WTC11 (cell line): ENCODE results near the gene SLIRP. TPM values are rescaled to one million over a fixed set of nuclear protein-coding genes. Genes with fewer than 3 reads are reported as not detected.

ENCODE experiments used
- ATAC-seq: fragments of 200-7000 bp; cut with Tn5 transposase; 2 replicates; pipeline ENCODE4 v1.10.0; 2021; ENCODE audit warnings: mild to moderate bottlenecking, moderate library complexity
- CTCF ChIA-PET: fragments of 300-600 bp; sonication (Branson Sonifier 250); formaldehyde crosslinking; loops from one replicate; lab custom pipeline; 2021; ENCODE audit warnings: antibody characterized with exemption; lab: Charles Lee
- POLR2A ChIA-PET: fragments of 350-600 bp; sonication (Branson Sonifier 250); formaldehyde crosslinking; loops from one replicate; lab custom pipeline; 2021; ENCODE audit warnings: antibody characterized with exemption; lab: Charles Lee
- DNase-seq: peaks from one replicate; pipeline ENCODE4 v3.0.0; 2021; ENCODE audit warnings: low spot score
- H3K27ac Mint-ChIP-seq: 2 replicates; pipeline ENCODE4 v1.8.0; 2021; ENCODE audit warnings: mixed read lengths
- H3K27me3 Mint-ChIP-seq: 2 replicates; pipeline ENCODE4 v1.8.0; 2021; ENCODE audit warnings: low read depth, mild to moderate bottlenecking, moderate library complexity, mixed read lengths
- H3K36me3 Mint-ChIP-seq: 2 replicates; pipeline ENCODE4 v1.8.0; 2021; ENCODE audit warnings: mixed read lengths
- H3K4me1 Mint-ChIP-seq: 2 replicates; pipeline ENCODE4 v1.8.0; 2022; ENCODE audit warnings: mixed read lengths
- H3K4me3 Mint-ChIP-seq: 2 replicates; pipeline ENCODE4 v1.8.0; 2021; ENCODE audit warnings: mild to moderate bottlenecking, moderate library complexity, mixed read lengths
- H3K9me3 Mint-ChIP-seq: 2 replicates; pipeline ENCODE4 v1.8.0; 2021; ENCODE audit warnings: mixed read lengths
- AR ChIP-seq: fragments of 250-450 bp; sonication (Bioruptor Pico); IDR thresholded peaks from 2 replicates; pipeline ENCODE4 v1.9.0; 2021; ENCODE audit warnings: mild to moderate bottlenecking
- ATF3 ChIP-seq: sonication (generic); formaldehyde crosslinking; conservative IDR thresholded peaks from 2 replicates; pipeline ENCODE4 v1.8.1; 2022; ENCODE audit warnings: mild to moderate bottlenecking, missing genetic modification reagents
- CBFB ChIP-seq: sonication (generic); formaldehyde crosslinking; IDR thresholded peaks from 2 replicates; pipeline ENCODE4 v1.8.1; 2022; ENCODE audit warnings: mild to moderate bottlenecking, low read depth, missing genetic modification reagents
- EMX1 ChIP-seq: fragments of 250-450 bp; sonication (Bioruptor Pico); IDR thresholded peaks from 2 replicates; pipeline ENCODE4 v1.8.0; 2021; ENCODE audit warnings: mild to moderate bottlenecking
- FOXJ3 ChIP-seq: sonication (generic); formaldehyde crosslinking; IDR thresholded peaks from 2 replicates; pipeline ENCODE4 v1.9.0; 2021; ENCODE audit warnings: missing genetic modification reagents, mild to moderate bottlenecking, borderline replicate concordance
- FOXP4 ChIP-seq: sonication (generic); formaldehyde crosslinking; IDR thresholded peaks from 2 replicates; pipeline ENCODE4 v1.8.0; 2022; ENCODE audit warnings: mild to moderate bottlenecking, missing genetic modification reagents
- KAT7 ChIP-seq: sonication (generic); formaldehyde crosslinking; IDR thresholded peaks from 2 replicates; pipeline ENCODE4 v1.8.1; 2023; ENCODE audit warnings: missing genetic modification reagents, mild to moderate bottlenecking, borderline replicate concordance
- NR1H2 ChIP-seq: sonication (generic); formaldehyde crosslinking; IDR thresholded peaks from 2 replicates; pipeline ENCODE4 v1.9.0; 2021; ENCODE audit warnings: mild to moderate bottlenecking, moderate library complexity, missing genetic modification reagents
- PRRX2 ChIP-seq: fragments of 250-450 bp; sonication (Bioruptor Pico); IDR thresholded peaks from 2 replicates; pipeline ENCODE4 v1.8.0; 2021; ENCODE audit warnings: mild to moderate bottlenecking
- RELA ChIP-seq: sonication (generic); formaldehyde crosslinking; IDR thresholded peaks from 2 replicates; pipeline ENCODE4 v1.8.1; 2022; ENCODE audit warnings: missing genetic modification reagents, mild to moderate bottlenecking, borderline replicate concordance
- SP1 ChIP-seq: sonication (generic); formaldehyde crosslinking; conservative IDR thresholded peaks from 2 replicates; pipeline ENCODE4 v1.8.1; 2022; ENCODE audit warnings: missing genetic modification reagents
- TEAD1 ChIP-seq: sonication (generic); formaldehyde crosslinking; IDR thresholded peaks from 2 replicates; pipeline ENCODE4 v1.8.0; 2022; ENCODE audit warnings: mild to moderate bottlenecking, missing genetic modification reagents
- ZBTB43 ChIP-seq: sonication (generic); formaldehyde crosslinking; IDR thresholded peaks from 2 replicates; pipeline ENCODE4 v1.8.1; 2023; ENCODE audit warnings: mild to moderate bottlenecking, missing genetic modification reagents
- ZNF138 ChIP-seq: sonication (generic); formaldehyde crosslinking; conservative IDR thresholded peaks from 2 replicates; pipeline ENCODE4 v1.8.1; 2022; ENCODE audit warnings: mild to moderate bottlenecking, moderate library complexity, missing genetic modification reagents
- ZNF263 ChIP-seq: sonication (generic); formaldehyde crosslinking; IDR thresholded peaks from 2 replicates; pipeline ENCODE4 v1.8.1; 2022; ENCODE audit warnings: low read depth, mild to moderate bottlenecking, moderate library complexity, missing genetic modification reagents
- ZNF425 ChIP-seq: fragments of 250-450 bp; sonication (Bioruptor Pico); conservative IDR thresholded peaks from 2 replicates; pipeline ENCODE4 v1.9.0; 2021; ENCODE audit warnings: mild to moderate bottlenecking
- total RNA-seq: library from RNA; stranded (reverse); gene quantifications from 3 replicates; pipeline ENCODE4 v1.2.3, GENCODE V29; 2021

The SLIRP gene
- total RNA-seq, 1 experiment from 2014 or later: 377 TPM

GRCh38 chr14:77714926-77715325 is 7.0 kb downstream of the SLIRP start:
- Mint-ChIP-seq H3K9me3 (no peaks in the 10 kb centered on the region), H3K27me3 (no peaks in the 10 kb centered on the region), H3K4me1 (peaks cover 3% of the 10 kb centered on the region; the same call in 1 of the 2 replicates), H3K4me3 (no peak overlapping the region), H3K36me3 (peaks cover 70% of the 10 kb centered on the region), H3K27ac (peak overlapping the region; percentile 64)
- CTCF ChIA-PET: no interaction called here
- DNase-seq (no peak), ATAC-seq (no peak)
- POLR2A ChIA-PET: no interaction called here
- no peak for TF ChIP-seq NR1H2 (CRISPR knock-in tag)
- TF ChIP-seq KAT7 (CRISPR knock-in tag): no peak
- TF ChIP-seq ZNF425 (CRISPR knock-in tag): no peak
- no peak for TF ChIP-seq ATF3 (CRISPR knock-in tag)
- no peak for TF ChIP-seq FOXP4 (CRISPR knock-in tag)
- no peak for TF ChIP-seq AR (CRISPR knock-in tag)
- TF ChIP-seq RELA (CRISPR knock-in tag): no peak
- TF ChIP-seq TEAD1: no peak
- no peak for TF ChIP-seq ZNF263 (CRISPR knock-in tag)
- TF ChIP-seq PRRX2 (CRISPR knock-in tag): no peak
- TF ChIP-seq SP1: no peak
- TF ChIP-seq ZNF138 (CRISPR knock-in tag): no peak
- TF ChIP-seq FOXJ3: no peak
- TF ChIP-seq ZBTB43 (CRISPR knock-in tag): no peak
- TF ChIP-seq CBFB (CRISPR knock-in tag): no peak

GRCh38 chr14:77717608-77718305 is 9.9 kb downstream of the SLIRP start:
- Mint-ChIP-seq H3K27me3 (no peaks in the 10 kb centered on the region), H3K4me3 (no peak overlapping the region), H3K9me3 (no peaks in the 10 kb centered on the region), H3K27ac (peak overlapping the region; percentile 15; the same call in 1 of the 2 replicates), H3K36me3 (peaks cover 69% of the 10 kb centered on the region), H3K4me1 (no peaks in the 10 kb centered on the region)
- ChIA-PET POLR2A (interaction anchor here (0.6 kb wide), 1 partner anchor 1886 kb away, joined by 3 read pairs; no protein-coding TSS in a partner anchor), CTCF (interaction anchor here (0.6 kb wide), 1 partner anchor 879 kb away, joined by 3 read pairs; no protein-coding TSS in a partner anchor)
- DNase-seq (no peak), ATAC-seq (no peak)
- TF ChIP-seq AR (CRISPR knock-in tag): peak; percentile 50; the same call in 1 of the 2 replicates
- TF ChIP-seq EMX1 (CRISPR knock-in tag): no peak
